Urinary bladder (tissue), 4 donors: ENCODE results near the gene CAPZB. TPM values are rescaled to one million over a fixed set of nuclear protein-coding genes. Genes with fewer than 3 reads are reported as not detected.

Experiments used
- DNase-seq: peaks from one replicate; pipeline ENCODE4 v3.0.0-alpha.2; 2015; ENCODE audit errors: extremely low spot score
- H3K27ac ChIP-seq: one replicate; pipeline ENCODE4 v1.5.1; 2013; ENCODE audit warnings: low read depth, mild to moderate bottlenecking, moderate library complexity
- H3K36me3 ChIP-seq: one replicate; pipeline ENCODE4 v1.6.1; 2013; ENCODE audit warnings: mild to moderate bottlenecking, moderate library complexity; ENCODE audit not compliant: insufficient read depth
- H3K4me1 ChIP-seq: one replicate; pipeline ENCODE4 v1.6.1; 2013; ENCODE audit warnings: mild to moderate bottlenecking, moderate library complexity; ENCODE audit not compliant: insufficient read depth
- H3K4me3 ChIP-seq: one replicate; pipeline ENCODE4 v1.5.1; 2013; ENCODE audit warnings: low read depth, low read length
- WGBS: extraction: QIAGEN DNeasy Blood & Tissue Kit; methylation state at CpG from one replicate; pipeline ENCODE4 v1.1.7; 2013; 5-methylcytosine and 5-hydroxymethylcytosine counted together
- polyA plus RNA-seq: library from polyadenylated mRNA; stranded (reverse); fragments of 200-250 nt; gene quantifications from one replicate; pipeline ENCODE4 v1.2.3, GENCODE V29; 2013
- total RNA-seq: library from RNA; depleted of rRNA; stranded (reverse); fragments of >200 nt; gene quantifications from one replicate; pipeline ENCODE4 v1.2.3, GENCODE V29; 2014
- donor health status: healthy with polysubstance abuse.
- donor health status: healthy.

The CAPZB gene
- total and polyA plus RNA-seq, 2 donors: 77.1 to 372 TPM

DNA sequence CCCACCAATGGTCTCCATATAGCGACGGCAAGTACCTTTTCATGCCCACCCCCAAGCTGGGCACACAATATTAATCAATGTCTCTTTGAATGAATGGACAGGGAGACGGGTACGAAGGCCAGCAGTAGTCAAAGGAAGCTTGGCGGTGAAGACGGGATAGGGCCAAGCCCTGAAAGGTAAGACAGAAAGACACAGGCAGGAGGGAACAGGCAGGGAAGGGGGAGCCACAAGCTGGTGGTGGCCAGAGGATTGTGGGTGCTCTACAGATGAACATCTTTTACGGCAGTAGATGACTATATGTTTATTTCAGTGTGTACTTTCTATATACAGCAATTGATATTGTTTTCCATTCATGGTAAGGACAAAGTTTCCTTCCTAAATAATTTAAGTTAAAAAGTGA lies 16.3 kb downstream of the CAPZB start:
- H3K4me3 ChIP-seq: no peak overlapping the region
- no peaks in the 10 kb centered on the region for H3K36me3 ChIP-seq
- H3K27ac ChIP-seq: peak overlapping the region; percentile 70
- DNase-seq: no peak
- peaks cover 6% of the 10 kb centered on the region for H3K4me1 ChIP-seq
- WGBS: 82% methylated on average over 7 of the region's 7 CpGs

DNA sequence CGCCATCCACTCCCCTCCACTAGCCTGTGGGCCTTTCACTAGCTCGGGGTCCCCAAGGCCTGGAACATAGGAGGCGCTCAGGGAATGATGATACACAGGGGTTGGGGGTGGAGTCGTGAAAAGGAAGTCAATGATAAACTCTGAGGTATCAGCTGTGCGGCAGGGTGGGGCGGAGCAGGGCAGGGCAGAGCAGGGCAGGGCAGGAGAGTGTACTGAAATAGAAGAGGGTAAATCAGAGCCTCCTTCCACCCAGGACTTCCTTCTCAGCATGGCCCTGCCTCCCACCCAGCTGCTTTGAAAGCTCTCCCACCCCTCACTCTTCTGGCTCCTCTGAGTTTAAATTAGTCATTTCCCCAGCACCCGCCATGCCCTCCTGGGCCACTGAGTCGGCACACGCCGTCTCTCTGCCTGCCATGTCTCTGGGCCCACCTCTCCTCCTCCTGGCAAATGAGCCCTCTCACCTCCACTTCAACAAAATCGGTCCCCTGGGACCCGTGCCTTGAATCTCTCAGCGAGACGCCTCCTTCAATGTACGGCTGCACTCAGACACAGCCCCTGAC lies 16.9 kb downstream of the CAPZB start:
- 70% methylated on average over 15 of the region's 15 CpGs for WGBS
- H3K27ac ChIP-seq: peak overlapping the region; percentile 60
- no peak for DNase-seq
- no peaks in the 10 kb centered on the region for H3K36me3 ChIP-seq
- peaks cover 7% of the 10 kb centered on the region for H3K4me1 ChIP-seq
- H3K4me3 ChIP-seq: no peak overlapping the region

DNA sequence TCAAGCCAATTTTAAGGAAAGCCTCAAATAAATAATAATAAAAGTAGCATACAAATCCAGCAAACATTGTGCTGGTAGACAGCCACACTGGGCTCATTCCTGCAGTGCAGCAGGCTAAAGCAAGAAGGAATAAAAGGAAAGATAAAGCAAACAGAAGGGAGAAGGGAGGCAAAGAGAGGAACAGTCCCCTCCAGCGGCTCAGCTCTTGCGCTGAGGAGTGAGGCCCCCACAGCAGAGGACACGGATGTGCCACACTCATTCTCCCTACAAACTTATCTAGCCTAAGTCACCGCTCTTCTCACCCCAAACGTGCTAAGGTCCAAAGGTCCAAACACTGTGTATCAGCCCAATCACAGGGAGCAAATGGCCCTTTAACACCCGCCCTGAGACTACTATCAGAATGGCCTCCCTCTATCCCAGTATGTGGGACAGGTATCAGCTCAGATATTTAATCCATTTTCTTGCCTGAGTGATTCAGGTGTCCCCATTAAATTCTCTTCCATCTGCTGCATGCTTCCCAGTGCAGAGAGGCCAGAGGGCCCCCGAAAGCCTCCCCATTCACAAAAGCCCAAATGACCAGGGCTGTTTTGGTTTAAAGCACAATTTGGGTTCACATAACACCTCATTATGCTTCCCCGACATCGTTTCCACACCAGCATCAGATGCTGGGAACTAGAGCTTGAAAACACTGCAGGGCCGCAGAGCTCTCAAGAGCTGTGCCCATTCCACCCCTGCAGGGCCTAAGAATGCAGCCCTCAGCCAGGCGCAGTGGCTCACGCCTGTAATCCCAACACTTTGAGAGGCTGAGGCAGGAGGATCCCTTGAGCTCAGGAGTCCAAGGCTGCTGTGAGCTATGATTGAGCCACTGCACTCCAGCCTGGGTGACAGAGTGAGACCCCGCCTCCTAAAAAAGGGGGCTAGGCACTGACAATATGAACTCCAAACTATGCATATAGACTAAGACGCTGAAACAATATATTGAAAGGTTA lies 17.8 kb downstream of the CAPZB start:
- H3K27ac ChIP-seq: peak overlapping the region; percentile 43
- 77% methylated on average over 14 of the region's 14 CpGs for WGBS

DNA sequence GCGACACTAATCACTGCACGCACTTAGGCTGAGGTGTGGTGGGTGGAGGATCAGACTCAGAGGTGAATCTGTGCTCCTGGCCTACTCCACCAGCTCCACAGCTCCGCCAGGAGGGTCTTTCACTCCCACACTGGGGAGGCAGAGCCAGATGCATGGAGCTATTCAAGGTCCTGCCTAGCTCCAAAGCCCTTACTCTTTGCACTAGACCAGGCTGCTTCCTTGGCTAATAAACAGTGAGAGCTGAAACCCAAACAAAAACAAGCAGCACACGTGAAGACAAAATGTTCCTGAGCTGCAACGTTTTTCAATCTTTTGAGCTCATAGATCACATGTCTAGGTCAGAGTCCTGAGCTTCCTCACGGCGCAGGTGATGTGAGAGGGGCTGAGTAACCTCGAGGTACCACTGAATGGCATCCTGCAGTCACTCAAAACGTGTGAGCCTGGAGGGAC lies 19.2 kb downstream of the CAPZB start:
- DNase-seq: no peak
- no peaks in the 10 kb centered on the region for H3K36me3 ChIP-seq
- H3K4me3 ChIP-seq: no peak overlapping the region
- H3K27ac ChIP-seq: peak overlapping the region; percentile 65
- WGBS: 59% methylated on average over 9 of the region's 9 CpGs
- H3K4me1 ChIP-seq: peaks cover 9% of the 10 kb centered on the region

More for the DNA sequence above, 17.8 kb downstream of the CAPZB start:
- Histone ChIP-seq H3K4me3 (no peak overlapping the region), H3K4me1 (peaks cover 9% of the 10 kb centered on the region), H3K36me3 (no peaks in the 10 kb centered on the region)
- no peak for DNase-seq

DNA sequence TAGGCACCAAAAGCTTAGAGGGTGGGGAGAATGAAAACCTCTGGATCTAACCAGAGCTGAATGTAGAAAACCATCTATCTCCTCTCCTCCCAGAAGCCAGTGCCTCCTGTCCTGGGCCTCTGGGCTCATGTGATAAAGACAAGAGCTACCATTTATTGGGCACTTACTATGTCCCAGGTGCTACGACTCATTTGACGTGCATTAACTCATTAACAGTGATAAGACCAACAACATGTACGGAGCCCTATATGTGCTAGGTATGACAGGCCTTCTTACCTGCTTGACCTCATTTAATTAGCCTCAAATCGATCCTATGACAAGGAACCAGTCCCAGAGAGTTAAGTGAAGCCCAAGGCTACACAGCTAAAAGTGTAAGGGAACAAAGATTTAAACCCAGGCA lies 19.7 kb downstream of the CAPZB start:
- Histone ChIP-seq H3K36me3 (no peaks in the 10 kb centered on the region), H3K4me1 (peaks cover 9% of the 10 kb centered on the region), H3K27ac (peak overlapping the region; percentile 32), H3K4me3 (no peak overlapping the region)
- WGBS: 88% methylated on average over 4 of the region's 4 CpGs
- DNase-seq: no peak

DNA sequence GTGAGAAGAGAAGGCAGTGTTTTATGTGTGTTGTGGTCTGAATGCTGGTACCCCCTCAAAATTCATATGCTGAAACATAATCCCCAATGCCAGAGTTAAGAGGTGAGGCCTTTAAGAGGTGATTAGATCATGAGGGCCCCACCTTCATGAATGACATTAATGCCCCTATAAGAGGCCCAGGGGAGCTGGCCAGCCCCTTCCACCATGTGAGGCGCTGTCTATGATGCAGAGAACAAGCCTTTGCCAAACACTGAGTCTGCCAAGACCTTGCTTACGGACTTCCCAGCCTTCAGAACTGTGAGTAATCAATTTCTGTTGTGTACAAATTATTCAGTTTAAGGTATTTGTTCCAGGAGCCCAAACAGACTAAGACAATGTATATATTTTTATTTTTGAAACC lies 20.2 kb downstream of the CAPZB start:
- WGBS: 47% methylated on average over 2 of the region's 2 CpGs
- DNase-seq: no peak
- Histone ChIP-seq H3K4me3 (no peak overlapping the region), H3K4me1 (peaks cover 9% of the 10 kb centered on the region), H3K36me3 (no peaks in the 10 kb centered on the region), H3K27ac (peak overlapping the region; percentile 32)

GRCh38 chr1:19464696-19465095 lies 20.6 kb downstream of the CAPZB start:
- H3K4me1 ChIP-seq: peaks cover 9% of the 10 kb centered on the region
- no peak overlapping the region for H3K4me3 ChIP-seq
- 91% methylated on average over 4 of the region's 4 CpGs for WGBS
- DNase-seq: no peak
- H3K36me3 ChIP-seq: no peaks in the 10 kb centered on the region
- H3K27ac ChIP-seq: no peak overlapping the region

DNA sequence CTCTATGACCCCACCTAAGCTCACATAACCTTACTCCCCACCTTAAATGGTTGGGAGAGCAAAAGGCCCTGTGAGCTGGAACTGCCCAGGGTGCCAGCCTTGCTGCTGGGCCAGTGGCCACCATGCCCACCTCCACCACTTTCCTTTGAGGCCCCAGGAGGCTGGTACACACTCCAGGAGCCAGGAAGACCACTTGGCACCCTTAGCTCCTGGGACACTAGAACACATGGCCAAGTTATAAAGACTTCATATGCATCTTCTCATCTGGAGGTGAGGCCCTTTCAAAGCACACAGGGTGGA lies 21.9 kb downstream of the CAPZB start:
- H3K36me3 ChIP-seq: no peaks in the 10 kb centered on the region
- no peak overlapping the region for H3K27ac ChIP-seq
- DNase-seq: no peak
- H3K4me3 ChIP-seq: no peak overlapping the region
- peaks cover 9% of the 10 kb centered on the region for H3K4me1 ChIP-seq

DNA sequence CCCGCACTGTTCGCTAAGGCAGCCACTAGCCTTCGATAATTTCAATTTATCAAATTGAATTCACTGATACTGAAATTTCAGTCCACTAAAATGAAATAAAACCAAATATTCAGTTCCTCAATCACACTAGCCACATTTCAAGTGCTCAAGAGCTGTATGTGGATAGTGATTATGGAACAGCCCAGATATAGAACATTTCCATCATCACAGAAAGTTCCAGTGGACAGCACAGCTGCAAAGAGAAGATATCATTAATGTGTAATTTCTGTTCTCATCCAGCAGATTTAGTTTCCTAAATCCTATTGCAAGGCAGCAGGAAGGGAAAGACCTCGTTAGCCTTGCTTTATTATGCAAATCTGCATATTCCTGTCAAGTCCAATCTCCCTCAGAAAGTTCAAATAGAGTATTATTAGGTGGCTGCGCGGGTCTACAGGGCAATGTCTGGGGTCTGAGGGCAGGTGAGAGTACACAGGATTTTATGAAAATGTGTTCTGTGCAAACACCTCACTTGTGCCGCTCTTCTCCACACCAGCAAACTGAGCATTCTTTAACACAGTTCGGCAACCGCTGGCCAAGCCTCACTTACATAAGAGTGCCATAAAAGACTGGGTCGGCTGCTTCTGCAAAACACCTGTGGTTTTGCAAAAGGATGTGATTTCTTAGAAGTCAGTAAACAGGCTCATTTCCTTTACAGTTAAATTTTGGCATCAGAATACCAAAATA lies 22.4 kb downstream of the CAPZB start:
- Histone ChIP-seq H3K4me1 (peaks cover 9% of the 10 kb centered on the region), H3K4me3 (no peak overlapping the region), H3K36me3 (no peaks in the 10 kb centered on the region), H3K27ac (no peak overlapping the region)
- 57% methylated on average over 10 of the region's 10 CpGs for WGBS
- DNase-seq: no peak

GRCh38 chr1:19461220-19461554 lies 24.2 kb downstream of the CAPZB start:
- DNase-seq: no peak
- H3K36me3 ChIP-seq: no peaks in the 10 kb centered on the region
- H3K4me3 ChIP-seq: no peak overlapping the region
- H3K27ac ChIP-seq: no peak overlapping the region
- H3K4me1 ChIP-seq: peaks cover 10% of the 10 kb centered on the region
- 75% methylated on average over 6 of the region's 6 CpGs for WGBS

DNA sequence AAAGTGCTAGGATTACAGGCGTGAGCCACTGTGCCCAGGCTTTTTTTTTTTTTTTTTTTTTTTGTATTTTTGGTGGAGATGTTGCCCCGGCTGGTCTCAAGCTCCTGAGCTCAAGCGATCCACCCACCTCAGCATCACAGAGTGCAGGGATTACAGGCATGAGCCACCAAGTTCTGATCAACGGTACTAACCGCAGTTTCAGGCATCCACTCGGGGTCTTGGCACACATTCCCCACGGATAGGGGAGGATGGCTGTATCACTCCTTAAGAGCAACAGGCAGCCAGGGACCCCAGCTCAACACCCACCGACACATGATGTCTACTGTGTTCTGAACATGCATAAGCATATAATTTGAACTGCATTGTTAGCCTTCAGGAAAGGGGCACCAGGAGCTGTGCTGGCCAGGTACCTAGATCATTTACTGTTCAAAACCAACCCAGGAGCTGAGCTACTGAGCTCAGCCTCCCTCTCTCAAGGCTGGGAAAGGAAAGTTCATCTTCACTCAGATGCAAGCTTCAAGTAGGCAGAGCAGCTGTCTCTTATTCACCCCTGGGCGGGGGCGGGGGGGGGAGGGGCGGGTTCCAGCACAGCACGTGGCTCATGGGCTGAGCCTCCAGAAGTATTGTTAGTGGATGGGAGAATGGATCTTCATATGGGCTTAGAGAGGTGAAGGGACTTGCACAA lies 24.7 kb downstream of the CAPZB start:
- H3K36me3 ChIP-seq: no peaks in the 10 kb centered on the region
- H3K4me1 ChIP-seq: peaks cover 10% of the 10 kb centered on the region
- no peak for DNase-seq
- H3K27ac ChIP-seq: no peak overlapping the region
- H3K4me3 ChIP-seq: no peak overlapping the region
- 75% methylated on average over 12 of the region's 12 CpGs for WGBS

GRCh38 chr1:19458815-19459417 lies 26.4 kb downstream of the CAPZB start:
- no peak for DNase-seq
- Histone ChIP-seq H3K27ac (no peak overlapping the region), H3K36me3 (no peaks in the 10 kb centered on the region), H3K4me3 (no peak overlapping the region), H3K4me1 (peaks cover 10% of the 10 kb centered on the region)
- 73% methylated on average over 6 of the region's 6 CpGs for WGBS

DNA sequence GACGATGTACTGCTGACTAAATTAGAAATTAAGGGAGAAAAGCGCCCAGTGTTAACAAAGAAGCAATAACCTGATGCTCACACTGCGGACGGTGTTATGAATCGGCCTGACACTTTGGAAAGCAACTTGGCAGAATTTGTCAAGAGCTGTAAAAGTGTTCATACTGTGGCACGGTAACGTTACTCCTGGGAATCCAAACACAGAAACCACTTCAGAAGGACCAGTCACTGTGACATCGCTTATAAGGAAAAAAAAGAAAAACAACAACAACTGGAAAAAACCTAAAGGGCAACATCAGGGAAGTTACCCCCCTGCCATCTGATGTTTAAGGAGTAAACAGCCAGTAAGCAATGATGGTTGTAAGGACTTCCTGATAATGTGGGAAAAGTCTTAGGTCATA lies 27.7 kb downstream of the CAPZB start:
- peaks cover 7% of the 10 kb centered on the region for H3K4me1 ChIP-seq
- H3K4me3 ChIP-seq: no peak overlapping the region
- H3K27ac ChIP-seq: no peak overlapping the region
- DNase-seq: no peak
- H3K36me3 ChIP-seq: no peaks in the 10 kb centered on the region
- WGBS: 45% methylated on average over 8 of the region's 8 CpGs
